H1 (cell line): Measurements from ENCODE around the gene RAD51B. TPM values are rescaled to one million over a fixed set of nuclear protein-coding genes. Genes with fewer than 3 reads are reported as not detected.

Source experiments
- CTCF ChIA-PET: fragments of 300-600 bp; sonication (Branson Sonifier 250); formaldehyde crosslinking; loops from one replicate; lab custom pipeline; 2021; ENCODE audit not compliant: partially characterized antibody; lab: Charles Lee
- POLR2A ChIA-PET: fragments of 300-600 bp; sonication (Branson Sonifier 250); formaldehyde crosslinking; loops from one replicate; lab custom pipeline; 2021; ENCODE audit warnings: inconsistent platforms; ENCODE audit not compliant: partially characterized antibody; lab: Charles Lee
- DNase-seq, 2 experiments: peaks; one replicate each; pipeline versions ENCODE4 v3.0.0 to v3.0.0-alpha.2; 2010 to 2022; ENCODE audit warnings: low spot score in 2 of 2, low read depth in 1 of 2, mixed read lengths in 1 of 2
- FAIRE-seq: peaks from 2 replicates; lab custom pipeline; 2011; peaks lifted over from hg19 to GRCh38; lab: Jason Lieb, UNC
- H2AFZ ChIP-seq: 2 replicates; pipeline ENCODE4 v1.8.1; 2012; ENCODE audit warnings: low read length, inconsistent platforms
- H2AK5ac ChIP-seq: 2 replicates; pipeline ENCODE4 v1.6.1; 2013; ENCODE audit warnings: low read depth, low read length
- H2BK120ac ChIP-seq: replicated peaks from 2 replicates; pipeline ENCODE3; 2013; ENCODE audit warnings: low read depth, low read length, inconsistent platforms
- H2BK12ac ChIP-seq: 2 replicates; pipeline ENCODE4 v1.6.1; 2013; ENCODE audit warnings: low read depth, low read length
- H2BK15ac ChIP-seq: 2 replicates; pipeline ENCODE4 v1.6.1; 2013; ENCODE audit warnings: low read length
- H2BK20ac ChIP-seq: 2 replicates; pipeline ENCODE4 v1.6.1; 2013; ENCODE audit warnings: low read length
- H2BK5ac ChIP-seq: 2 replicates; pipeline ENCODE4 v1.6.1; 2013; ENCODE audit warnings: low read depth, low read length
- H3K14ac ChIP-seq: 2 replicates; pipeline ENCODE4 v1.6.1; 2013; ENCODE audit warnings: inconsistent platforms; ENCODE audit not compliant: insufficient read length
- H3K18ac ChIP-seq: 2 replicates; pipeline ENCODE4 v1.6.1; 2013; ENCODE audit warnings: low read length; ENCODE audit errors: extremely low read depth
- H3K23ac ChIP-seq: 2 replicates; pipeline ENCODE4 v1.6.1; 2013; ENCODE audit warnings: inconsistent platforms; ENCODE audit not compliant: insufficient read length
- H3K23me2 ChIP-seq: 2 replicates; pipeline ENCODE4 v1.6.1; 2013; ENCODE audit warnings: low read depth, low read length
- H3K27ac ChIP-seq: 2 replicates; pipeline ENCODE4 v1.6.1; 2011; ENCODE audit warnings: low read depth, low read length, inconsistent platforms
- H3K27me3 ChIP-seq, 4 experiments: replicated peaks in 1 of 4; 1 replicate in 1 of 4; 2 replicates in 3 of 4; pipeline versions ENCODE4 v1.6.1 to v1.8.1; 2011 to 2013; ENCODE audit warnings: low read length in 3 of 4, mild to moderate bottlenecking in 3 of 4, inconsistent platforms in 2 of 4, mixed read lengths in 2 of 4, moderate library complexity in 1 of 4; ENCODE audit not compliant: control insufficient read depth in 3 of 4, insufficient read depth in 3 of 4; ENCODE audit errors: extremely low read depth in 1 of 4
- H3K36me3 ChIP-seq, 4 experiments: 2 replicates each; pipeline versions ENCODE4 v1.6.1 to v1.8.1; 2011 to 2013; ENCODE audit warnings: mild to moderate bottlenecking in 4 of 4, low read length in 3 of 4, moderate library complexity in 2 of 4, control low read depth in 1 of 4, inconsistent platforms in 1 of 4; ENCODE audit not compliant: insufficient read depth in 4 of 4, control insufficient read depth in 2 of 4
- H3K4ac ChIP-seq: replicated peaks from 2 replicates; pipeline ENCODE3; 2013; ENCODE audit warnings: low read length, low read depth, mixed read lengths, inconsistent platforms; ENCODE audit not compliant: insufficient read length
- H3K4me1 ChIP-seq, 4 experiments: replicated peaks in 1 of 4; 1 replicate in 1 of 4; 2 replicates in 3 of 4; pipeline versions ENCODE4 v1.6.1 to v1.8.1; 2011 to 2013; ENCODE audit warnings: low read length in 3 of 4, inconsistent platforms in 2 of 4, mixed read lengths in 1 of 4; ENCODE audit not compliant: insufficient read depth in 4 of 4, control insufficient read depth in 3 of 4
- H3K4me2 ChIP-seq, 2 experiments: 2 replicates each; pipeline versions ENCODE4 v1.6.1 to v1.8.1; 2011 to 2013; ENCODE audit warnings: low read depth in 2 of 2, low read length in 2 of 2, control low read depth in 1 of 2, inconsistent platforms in 1 of 2, mild to moderate bottlenecking in 1 of 2; ENCODE audit not compliant: insufficient read depth in 1 of 2
- H3K4me3 ChIP-seq, 4 experiments: fragments of 200-600, 300-600 bp in 1 of 4; sonication (generic), shearing (Covaris generic), sonication (Bioruptor Twin) in 1 of 4; 2 replicates each; pipeline versions ENCODE4 v1.5.1 to v1.8.1; 2011 to 2016; ENCODE audit warnings: low read length in 4 of 4, low read depth in 3 of 4, control low read depth in 2 of 4, inconsistent platforms in 2 of 4, mild to moderate bottlenecking in 2 of 4, mixed read lengths in 1 of 4, moderate library complexity in 1 of 4; ENCODE audit not compliant: insufficient read depth in 2 of 4; ENCODE audit errors: extremely low read depth in 1 of 4
- H3K56ac ChIP-seq: replicated peaks from 2 replicates; pipeline ENCODE3; 2013; ENCODE audit warnings: low read depth, mild to moderate bottlenecking, mixed read lengths, low read length, inconsistent platforms; ENCODE audit not compliant: insufficient read length
- H3K79me1 ChIP-seq: 2 replicates; pipeline ENCODE4 v1.6.1; 2013; ENCODE audit warnings: low read depth, low read length, control low read depth
- H3K79me2 ChIP-seq, 2 experiments: 2 replicates each; pipeline versions ENCODE4 v1.6.1 to v1.8.1; 2012 to 2013; ENCODE audit warnings: low read length in 2 of 2, mild to moderate bottlenecking in 2 of 2, inconsistent platforms in 1 of 2; ENCODE audit not compliant: insufficient read depth in 2 of 2, control insufficient read depth in 1 of 2
- H3K9ac ChIP-seq, 4 experiments: replicated peaks in 1 of 4; 1 replicate in 1 of 4; 2 replicates in 3 of 4; pipeline versions ENCODE4 v1.6.1 to v1.8.1; 2011 to 2013; ENCODE audit warnings: low read depth in 3 of 4, low read length in 3 of 4, control low read depth in 2 of 4, mild to moderate bottlenecking in 2 of 4, moderate library complexity in 2 of 4, inconsistent platforms in 1 of 4; ENCODE audit errors: extremely low read depth in 1 of 4
- H3K9me3 ChIP-seq, 2 experiments: 2 replicates each; pipeline versions ENCODE4 v1.6.1 to v1.8.1; 2012 to 2013; ENCODE audit warnings: mild to moderate bottlenecking in 2 of 2, moderate library complexity in 2 of 2, control low read depth in 1 of 2, inconsistent platforms in 1 of 2, low read depth in 1 of 2, low read length in 1 of 2, mixed read lengths in 1 of 2; ENCODE audit not compliant: insufficient read depth in 2 of 2
- H4K20me1 ChIP-seq, 2 experiments: replicated peaks in 1 of 2; 2 replicates each; pipeline versions ENCODE3 to v1.8.1; 2011 to 2013; ENCODE audit warnings: inconsistent platforms in 2 of 2, low read length in 2 of 2, mild to moderate bottlenecking in 1 of 2; ENCODE audit not compliant: insufficient read depth in 2 of 2, control insufficient read depth in 1 of 2
- H4K5ac ChIP-seq: 2 replicates; pipeline ENCODE4 v1.6.1; 2013; ENCODE audit warnings: low read length, low read depth, mixed read lengths, inconsistent platforms; ENCODE audit not compliant: insufficient read length
- H4K8ac ChIP-seq: 2 replicates; pipeline ENCODE4 v1.8.0; 2013; ENCODE audit warnings: mild to moderate bottlenecking, moderate library complexity, low read length, inconsistent platforms; ENCODE audit not compliant: insufficient read depth; ENCODE audit errors: extremely low read depth
- H4K91ac ChIP-seq: replicated peaks from 2 replicates; pipeline ENCODE3; 2013; ENCODE audit warnings: low read length, mixed read lengths, inconsistent platforms; ENCODE audit not compliant: insufficient read length
- CBX5 ChIP-seq: fragments of 300-800, 300-1000 bp; sonication (generic); IDR thresholded peaks from 2 replicates; pipeline ENCODE4 v1.7.1; 2016; ENCODE audit warnings: antibody characterized with exemption, low read length, low read depth
- CHD1 ChIP-seq: IDR thresholded peaks from 2 replicates; pipeline ENCODE4 v1.6.1; 2012; ENCODE audit warnings: low read depth, low read length, improper control_type of control experiment
- CREB1 ChIP-seq: IDR thresholded peaks from 2 replicates; pipeline ENCODE4 v1.6.1; 2012; ENCODE audit warnings: inconsistent platforms
- CTCF ChIP-seq, 3 experiments: IDR thresholded peaks; 1 replicate in 2 of 3; 2 replicates in 1 of 3; pipeline versions ENCODE4 v1.5.1 to v1.6.1; 2011; ENCODE audit warnings: low read length in 3 of 3, mild to moderate bottlenecking in 3 of 3, inconsistent platforms in 2 of 3, low read depth in 1 of 3, moderate library complexity in 1 of 3; ENCODE audit not compliant: insufficient read depth in 1 of 3; ENCODE audit errors: control extremely low read depth in 1 of 3
- JUN ChIP-seq: IDR thresholded peaks from 2 replicates; pipeline ENCODE4 v1.6.1; 2011; ENCODE audit warnings: low read depth, mild to moderate bottlenecking, improper control_type of control experiment, low read length
- MAFK ChIP-seq: IDR thresholded peaks from 2 replicates; pipeline ENCODE4 v1.6.1; 2012; ENCODE audit warnings: low read depth, mild to moderate bottlenecking, improper control_type of control experiment, low read length
- POLR2A ChIP-seq, 2 experiments: IDR thresholded peaks; 1 replicate in 1 of 2; 2 replicates in 1 of 2; pipeline ENCODE4 v1.6.1; 2011; ENCODE audit warnings: low read depth in 2 of 2, low read length in 2 of 2, mild to moderate bottlenecking in 2 of 2; ENCODE audit errors: control extremely low read depth in 1 of 2
- POLR2AphosphoS5 ChIP-seq: IDR thresholded peaks from 2 replicates; pipeline ENCODE4 v1.6.1; 2011; ENCODE audit warnings: low read depth, low read length
- POU5F1 ChIP-seq: IDR thresholded peaks from 2 replicates; pipeline ENCODE4 v1.6.1; 2011; ENCODE audit warnings: low read depth, mild to moderate bottlenecking, low read length, moderate library complexity
- RFX5 ChIP-seq: IDR thresholded peaks from 2 replicates; pipeline ENCODE4 v1.6.1; 2011; ENCODE audit warnings: low read depth, low read length, improper control_type of control experiment, borderline replicate concordance
- TBP ChIP-seq: IDR thresholded peaks from 2 replicates; pipeline ENCODE4 v1.6.1; 2011; ENCODE audit warnings: low read depth, low read length, improper control_type of control experiment
- USF2 ChIP-seq: IDR thresholded peaks from 2 replicates; pipeline ENCODE4 v1.6.1; 2011; ENCODE audit warnings: low read length, improper control_type of control experiment
- YY1 ChIP-seq: IDR thresholded peaks from 2 replicates; pipeline ENCODE4 v1.6.1; 2011; ENCODE audit warnings: low read depth, mild to moderate bottlenecking, low read length
- WGBS, 2 experiments: shearing (Covaris generic) in 1 of 2; methylation state at CpG; one replicate each; pipeline versions ENCODE4 v1.1.6 to v1.1.7; 2013 to 2015; ENCODE audit warnings: low lambda C conversion rate in 2 of 2, mixed read lengths in 2 of 2, inconsistent platforms in 1 of 2, low coverage in 1 of 2, missing lambda C conversion rate in 1 of 2; ENCODE audit not compliant: insufficient replicate concordance in 2 of 2, insufficient coverage in 1 of 2, insufficient read length in 1 of 2; ENCODE audit errors: extremely low coverage in 1 of 2, missing lambda C conversion rate in 1 of 2; 5-methylcytosine and 5-hydroxymethylcytosine counted together
- polyA plus RNA-seq, 7 experiments: library from polyadenylated mRNA; depleted of rRNA in 3 of 7; stranded (reverse) in 5 of 7; unstranded in 2 of 7; fragments of >200 nt in 5 of 7; fragments of 200-250 nt in 2 of 7; gene quantifications; 1 replicate in 5 of 7; 2 replicates in 1 of 7; 4 replicates in 1 of 7; pipeline versions ENCODE4 v1.2.1 to v1.2.3, GENCODE V29; 2011 to 2013; ENCODE audit warnings: missing spikeins in 2 of 7, mixed read lengths in 2 of 7
- total RNA-seq: library from RNA; stranded (reverse); fragmentation: NEBNext Ultra II Directional; extraction: Animal tissue kit (Norgen Biotek cat#: 25700); gene quantifications from 2 replicates; pipeline ENCODE4 v1.2.1, GENCODE V29; 2021

Gene RAD51B
- total and polyA plus RNA-seq, 2 of the 8 experiments (the other 6 are each of a cell fraction or from before 2014, with no cell fraction given) = 3.9 to 14.9 TPM

DNA sequence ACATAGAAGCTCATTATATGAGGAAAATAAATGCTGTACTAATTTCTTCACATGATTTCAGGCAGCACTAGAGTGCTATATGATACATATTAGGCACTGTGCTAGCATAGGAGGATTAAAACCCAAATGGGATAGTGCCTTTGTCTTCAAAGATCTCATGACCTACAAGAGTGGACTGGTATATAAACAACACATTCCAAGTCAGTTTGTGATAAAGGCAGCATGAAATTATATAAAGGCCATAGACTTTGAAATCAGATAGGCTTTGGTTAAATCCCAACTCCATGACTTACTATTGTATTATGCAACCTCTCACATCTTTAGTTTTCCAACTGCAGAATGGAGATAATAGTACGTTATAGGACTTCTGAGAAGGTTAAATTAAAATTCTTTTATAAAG lies 179.7 kb downstream of the RAD51B start:
- CTCF ChIA-PET = interaction anchor here (0.5 to 1.3 kb wide), 3 partner anchors 12 to 298 kb away, joined by 3 to 4 read pairs (median 4); no protein-coding TSS in a partner anchor
- Histone ChIP-seq H4K8ac (no peak overlapping the region), H2AK5ac (no peak overlapping the region), H3K23me2 (no peaks in the 10 kb centered on the region), H3K18ac (no peak overlapping the region), H3K23ac (no peak overlapping the region), H4K91ac (no peak overlapping the region), H3K79me1 (no peaks in the 10 kb centered on the region), H3K27ac (no peak overlapping the region), H3K56ac (no peak overlapping the region), H3K14ac (no peak overlapping the region), H3K79me2 (no peaks in the 10 kb centered on the region), H2BK20ac (no peak overlapping the region), H3K9ac (no peak overlapping the region), H3K4me1 (no peaks in the 10 kb centered on the region), H4K5ac (no peak overlapping the region), H3K4me2 (no peak overlapping the region), H2AFZ (no peak overlapping the region), H2BK15ac (no peak overlapping the region), H2BK12ac (no peak overlapping the region), H3K36me3 (no peaks in the 10 kb centered on the region), H2BK120ac (no peak overlapping the region), H2BK5ac (no peak overlapping the region), H4K20me1 (no peaks in the 10 kb centered on the region), H3K27me3 (no peaks in the 10 kb centered on the region), H3K4ac (no peak overlapping the region), H3K9me3 (no peaks in the 10 kb centered on the region), H3K4me3 (no peak overlapping the region)
- WGBS, 2 experiments = 90% methylated on average over 1 of the region's 1 CpG; no CpG with 5 or more reads in 1 of the 2 experiments
- FAIRE-seq (no peak), DNase-seq (no peak)
- POLR2A ChIA-PET = no interaction called here
- no peak for TF ChIP-seq POU5F1
- TF ChIP-seq POLR2A (IDR thresholded peaks at IDR 0.05; ENCODE audit: control extremely low read depth in 1 of 2, low read depth in 2 of 2, low read length in 2 of 2) = no peak
- TF ChIP-seq JUN = no peak
- TF ChIP-seq TBP = no peak
- no peak for TF ChIP-seq CBX5
- no peak for TF ChIP-seq CTCF (IDR thresholded peaks at IDR 0.05; ENCODE audit: control extremely low read depth in 1 of 3, insufficient read depth in 1 of 3, low read depth in 1 of 3, low read length in 3 of 3)
- TF ChIP-seq RFX5 = no peak
- no peak for TF ChIP-seq CHD1
- no peak for TF ChIP-seq POLR2AphosphoS5
- no peak for TF ChIP-seq CREB1
- no peak for TF ChIP-seq MAFK
- no peak for TF ChIP-seq YY1
- no peak for TF ChIP-seq USF2
